Stimulated activated naive CD8-positive, alpha-beta T cell treated with anti-CD3 and anti-CD28 coated beads, Interleukin-15, amount 100 ng/mL, for 72 hours (primary cell): ENCODE results near the gene RUNX2.

ENCODE experiments used
- ATAC-seq: fragments of 150-1000 bp; cut with Tn5 transposase; 2 replicates; pipeline ENCODE4 v1.10.0; 2021; ENCODE audit warnings: mild to moderate bottlenecking, moderate library complexity
- DNase-seq, 2 donors: peaks; one replicate each; pipeline ENCODE4 v3.0.0; 2021 to 2022
- H3K27ac Mint-ChIP-seq, 2 donors: one replicate each; pipeline ENCODE4 v1.8.0; 2022; ENCODE audit warnings: mild to moderate bottlenecking in 2 of 2, mixed read lengths in 2 of 2, moderate library complexity in 2 of 2
- H3K27me3 Mint-ChIP-seq: one replicate; pipeline ENCODE4 v1.8.0; 2022; ENCODE audit warnings: mixed read lengths
- H3K4me1 Mint-ChIP-seq: one replicate; pipeline ENCODE4 v1.8.0; 2022; ENCODE audit warnings: mild to moderate bottlenecking, mixed read lengths
- H3K4me3 Mint-ChIP-seq, 2 donors: one replicate each; pipeline ENCODE4 v1.8.0; 2022; ENCODE audit warnings: mild to moderate bottlenecking in 2 of 2, mixed read lengths in 2 of 2, moderate library complexity in 1 of 2
- H3K9me3 Mint-ChIP-seq, 2 donors: one replicate each; pipeline ENCODE4 v1.8.0; 2022; ENCODE audit warnings: mixed read lengths in 2 of 2

The RUNX2 gene

DNA sequence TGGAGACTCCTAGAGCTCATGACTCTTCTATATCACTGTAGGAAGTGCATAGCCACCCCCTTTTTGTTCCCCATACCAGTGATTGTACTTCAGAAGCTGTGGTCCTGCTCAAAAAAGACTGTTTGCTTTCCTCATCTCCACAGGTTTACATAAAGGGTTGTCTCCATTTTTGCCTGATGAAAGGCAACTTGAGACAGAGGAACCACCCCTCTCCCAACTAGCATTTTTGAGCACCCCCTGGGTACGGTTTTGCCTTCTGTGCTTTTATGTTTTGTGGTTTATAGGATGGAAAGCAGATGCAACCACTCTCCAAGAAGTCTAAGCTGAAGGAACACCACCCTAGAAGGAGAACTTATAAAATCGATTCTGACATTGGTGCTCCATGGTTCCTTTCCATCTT is 177.3 kb downstream of the RUNX2 start:
- H3K9me3 Mint-ChIP-seq: no peaks in the 10 kb centered on the region
- peak overlapping the region in 1 of 2 donors; percentile 49 for H3K27ac Mint-ChIP-seq
- no peaks in the 10 kb centered on the region for H3K27me3 Mint-ChIP-seq
- no peak for DNase-seq
- H3K4me1 Mint-ChIP-seq: peaks cover 12% of the 10 kb centered on the region
- no peak overlapping the region for H3K4me3 Mint-ChIP-seq
- no peak for ATAC-seq

- no peak overlapping the region for H3K27ac Mint-ChIP-seq
- no peaks in the 10 kb centered on the region for H3K27me3 Mint-ChIP-seq
- no peak for DNase-seq
- peaks cover 12% of the 10 kb centered on the region for H3K4me1 Mint-ChIP-seq
- no peak for ATAC-seq
- H3K4me3 Mint-ChIP-seq: no peak overlapping the region
- no peaks in the 10 kb centered on the region for H3K9me3 Mint-ChIP-seq
These were observed 179.1 kb downstream of the RUNX2 start for GRCh38 chr6:45507186-45507585.

- DNase-seq (no peak), ATAC-seq (no peak)
- H3K9me3 Mint-ChIP-seq: no peaks in the 10 kb centered on the region
- peak overlapping the region in 1 of 2 donors; percentile 59 for H3K27ac Mint-ChIP-seq
- H3K27me3 Mint-ChIP-seq: no peaks in the 10 kb centered on the region
- H3K4me1 Mint-ChIP-seq: peaks cover 12% of the 10 kb centered on the region
- no peak overlapping the region for H3K4me3 Mint-ChIP-seq
These were observed 181.3 kb downstream of the RUNX2 start for GRCh38 chr6:45509426-45509825.

DNA sequence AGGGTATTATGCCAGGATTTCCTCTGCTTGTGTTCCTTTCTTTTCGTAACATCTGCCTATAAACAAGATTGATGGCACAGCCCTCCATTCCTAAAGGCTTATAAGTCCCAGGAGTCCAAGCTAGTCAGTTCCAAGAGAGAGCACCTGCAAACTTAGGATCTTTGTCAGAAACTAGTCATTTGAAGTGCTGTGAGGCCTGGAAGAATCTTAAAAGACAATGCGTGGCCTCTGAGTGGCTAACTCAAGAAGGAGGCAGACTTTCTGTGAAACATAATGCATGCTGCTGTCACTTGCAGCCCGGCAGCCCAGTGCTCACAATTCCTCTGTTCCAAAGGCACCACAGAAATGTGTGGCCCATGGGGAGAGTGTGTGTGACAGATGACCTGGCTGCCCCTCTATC is 184.6 kb downstream of the RUNX2 start:
- ATAC-seq: no peak
- no peak for DNase-seq
- Mint-ChIP-seq H3K27me3 (no peaks in the 10 kb centered on the region), H3K9me3 (no peaks in the 10 kb centered on the region), H3K4me3 (no peak overlapping the region), H3K27ac (no peak overlapping the region), H3K4me1 (no peaks in the 10 kb centered on the region)

GRCh38 chr6:45513213-45513618 is 185.1 kb downstream of the RUNX2 start:
- DNase-seq (no peak), ATAC-seq (no peak)
- Mint-ChIP-seq H3K4me1 (no peaks in the 10 kb centered on the region), H3K27me3 (no peaks in the 10 kb centered on the region), H3K27ac (no peak overlapping the region), H3K4me3 (no peak overlapping the region), H3K9me3 (no peaks in the 10 kb centered on the region)

GRCh38 chr6:45513843-45514242 is 185.7 kb downstream of the RUNX2 start:
- DNase-seq (no peak), ATAC-seq (no peak)
- no peak overlapping the region for H3K4me3 Mint-ChIP-seq
- no peaks in the 10 kb centered on the region for H3K27me3 Mint-ChIP-seq
- H3K4me1 Mint-ChIP-seq: no peaks in the 10 kb centered on the region
- no peaks in the 10 kb centered on the region for H3K9me3 Mint-ChIP-seq
- no peak overlapping the region for H3K27ac Mint-ChIP-seq

DNA sequence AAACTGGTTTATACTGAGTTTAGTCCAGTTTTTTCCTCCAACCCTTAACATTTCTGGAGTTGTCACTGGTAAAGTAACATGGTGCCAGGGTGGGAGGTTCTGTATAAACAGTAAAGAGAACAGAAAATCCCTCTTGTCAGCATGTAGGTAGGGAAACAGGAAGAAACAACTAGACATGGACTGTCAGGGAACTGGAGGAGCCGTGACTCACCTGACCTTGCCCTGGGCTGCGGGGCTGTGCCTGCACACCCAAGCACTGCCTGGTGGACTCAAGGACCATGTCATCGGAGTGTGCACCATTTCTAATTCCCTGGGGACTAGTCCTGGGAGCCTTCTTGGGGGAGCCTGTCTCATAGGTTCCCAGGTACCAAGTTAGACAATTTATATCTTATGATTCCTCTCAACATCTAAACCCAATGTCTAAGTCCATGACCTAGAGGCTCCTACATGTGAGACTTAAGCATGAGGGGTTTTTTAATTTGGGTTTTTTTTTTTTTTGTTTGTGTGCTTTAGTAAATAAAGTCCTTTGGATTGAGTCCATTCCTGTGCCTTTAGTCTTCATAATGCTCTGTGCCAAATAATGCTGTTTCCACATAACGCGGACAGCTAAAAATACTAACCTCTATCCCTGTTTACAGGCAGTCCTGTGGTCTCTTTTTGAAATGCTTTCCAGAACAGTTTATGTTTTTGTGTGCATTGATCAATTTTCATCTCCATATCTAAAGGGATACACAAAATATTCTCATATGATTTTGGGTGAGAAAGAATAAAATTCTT is 186.5 kb downstream of the RUNX2 start:
- Mint-ChIP-seq H3K4me3 (no peak overlapping the region), H3K27ac (no peak overlapping the region), H3K4me1 (no peaks in the 10 kb centered on the region), H3K9me3 (no peaks in the 10 kb centered on the region), H3K27me3 (no peaks in the 10 kb centered on the region)
- DNase-seq: no peak
- no peak for ATAC-seq

GRCh38 chr6:45518013-45518720 is 190.0 kb downstream of the RUNX2 start:
- no peak for ATAC-seq
- DNase-seq: no peak
- Mint-ChIP-seq H3K27me3 (no peaks in the 10 kb centered on the region), H3K4me1 (no peaks in the 10 kb centered on the region), H3K9me3 (no peaks in the 10 kb centered on the region), H3K27ac (no peak overlapping the region), H3K4me3 (no peak overlapping the region)

DNA sequence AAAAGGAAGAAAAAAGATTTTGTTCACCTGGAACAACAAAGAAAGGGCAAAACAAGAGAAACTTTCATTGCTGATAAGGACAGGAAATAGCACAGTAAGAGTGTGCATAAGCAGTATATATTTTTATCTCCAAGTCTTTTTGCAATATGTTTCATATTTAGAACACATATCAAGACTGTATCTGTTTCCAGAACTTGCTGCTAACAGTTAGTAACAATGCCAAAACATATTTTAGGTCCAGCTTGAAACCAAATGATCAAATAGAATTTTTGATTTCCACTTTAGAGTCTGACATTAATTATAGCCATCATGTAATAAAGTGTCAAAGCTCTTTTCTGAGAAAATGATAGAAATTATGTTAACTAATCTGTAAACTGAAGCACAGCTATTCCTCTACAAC is 193.1 kb downstream of the RUNX2 start:
- Mint-ChIP-seq H3K4me1 (no peaks in the 10 kb centered on the region), H3K4me3 (no peak overlapping the region), H3K27ac (no peak overlapping the region), H3K27me3 (no peaks in the 10 kb centered on the region), H3K9me3 (no peaks in the 10 kb centered on the region)
- DNase-seq (no peak), ATAC-seq (no peak)

- Mint-ChIP-seq H3K27me3 (no peaks in the 10 kb centered on the region), H3K27ac (no peak overlapping the region), H3K9me3 (peaks cover 0 to 7% of the 10 kb centered on the region in 2 donors), H3K4me1 (no peaks in the 10 kb centered on the region), H3K4me3 (no peak overlapping the region)
- DNase-seq (no peak), ATAC-seq (no peak)
These were observed 194.4 kb downstream of the RUNX2 start for GRCh38 chr6:45522486-45522885.

DNA sequence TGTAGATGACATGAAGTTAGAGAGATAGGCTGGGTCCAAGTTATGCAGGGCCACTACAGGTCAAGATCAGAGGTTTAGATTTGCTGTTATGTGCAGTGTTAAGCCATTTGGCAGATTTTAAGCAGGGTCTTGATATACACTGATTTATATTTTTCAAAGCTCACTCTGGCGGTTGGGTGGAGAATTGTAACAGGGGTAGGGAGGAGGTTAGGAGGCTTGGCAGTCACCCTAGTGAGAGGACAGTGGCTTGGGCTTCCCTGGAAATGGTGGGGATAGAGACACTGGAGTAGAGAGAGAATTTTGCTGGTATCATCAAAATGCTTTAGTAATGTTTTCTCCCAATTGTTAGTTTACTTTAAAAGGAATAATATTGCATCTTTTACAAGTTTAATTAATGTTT is 199.1 kb downstream of the RUNX2 start:
- Mint-ChIP-seq H3K27me3 (no peaks in the 10 kb centered on the region), H3K27ac (no peak overlapping the region), H3K9me3 (peaks cover 0 to 7% of the 10 kb centered on the region in 2 donors), H3K4me3 (no peak overlapping the region), H3K4me1 (no peaks in the 10 kb centered on the region)
- DNase-seq (no peak), ATAC-seq (no peak)

GRCh38 chr6:45531999-45532595 is 204.0 kb downstream of the RUNX2 start:
- Mint-ChIP-seq H3K4me1 (peaks cover 7% of the 10 kb centered on the region), H3K9me3 (peaks cover 0 to 2% of the 10 kb centered on the region in 2 donors)
- ATAC-seq: no peak

DNA sequence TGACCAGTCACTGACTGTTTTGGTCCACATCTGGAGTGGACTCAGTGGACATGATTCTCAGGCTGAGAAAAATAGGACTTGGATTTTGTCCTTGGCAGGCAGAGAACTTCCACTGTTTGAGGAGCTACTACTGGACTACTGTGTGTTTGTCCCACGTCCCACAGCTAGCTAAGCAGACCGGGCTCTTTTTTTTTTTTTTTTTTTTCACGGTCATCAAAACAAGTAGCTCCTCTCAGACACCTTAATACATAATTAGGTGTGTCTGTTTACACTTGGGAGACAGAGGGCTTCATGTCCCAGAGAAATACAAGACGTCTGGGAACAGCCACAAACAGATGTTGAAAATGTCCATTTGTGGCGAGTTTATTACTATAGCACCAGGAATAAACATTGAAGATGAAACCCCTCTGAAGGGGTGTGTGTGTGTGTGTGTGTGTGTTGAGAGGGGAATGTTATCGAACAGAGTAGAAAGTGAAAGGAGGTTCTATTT is 204.6 kb downstream of the RUNX2 start:
- Mint-ChIP-seq H3K4me3 (no peak overlapping the region), H3K27me3 (no peaks in the 10 kb centered on the region), H3K9me3 (no peaks in the 10 kb centered on the region), H3K4me1 (peaks cover 7% of the 10 kb centered on the region), H3K27ac (no peak overlapping the region)
- no peak for DNase-seq
- ATAC-seq: no peak

More at GRCh38 chr6:45531999-45532595, 204.0 kb downstream of the RUNX2 start:
- no peak for DNase-seq
- no peak overlapping the region for H3K4me3 Mint-ChIP-seq
- no peaks in the 10 kb centered on the region for H3K27me3 Mint-ChIP-seq
- no peak overlapping the region for H3K27ac Mint-ChIP-seq

DNA sequence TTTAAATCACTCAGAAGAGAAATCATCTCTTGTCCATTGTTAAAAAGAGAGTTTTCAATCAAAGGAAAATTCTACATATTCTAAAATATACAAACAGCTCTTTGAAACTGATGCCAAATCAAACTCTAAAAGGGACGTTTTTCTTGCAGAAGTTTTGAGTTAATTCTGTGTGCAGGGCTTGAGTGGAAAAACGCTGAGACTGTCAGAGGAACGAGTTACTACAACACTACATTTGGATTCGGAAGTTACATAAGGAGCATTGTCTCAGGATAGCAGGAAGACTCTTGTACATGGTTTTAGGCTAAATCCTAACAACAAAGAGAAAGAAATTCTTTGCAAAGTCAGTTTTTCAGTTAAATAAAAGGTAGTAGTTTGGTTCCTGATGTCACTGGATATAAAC is 205.3 kb downstream of the RUNX2 start:
- Mint-ChIP-seq H3K27me3 (no peaks in the 10 kb centered on the region), H3K4me1 (peaks cover 7% of the 10 kb centered on the region), H3K9me3 (no peaks in the 10 kb centered on the region), H3K4me3 (no peak overlapping the region), H3K27ac (no peak overlapping the region)
- DNase-seq (no peak), ATAC-seq (no peak)

DNA sequence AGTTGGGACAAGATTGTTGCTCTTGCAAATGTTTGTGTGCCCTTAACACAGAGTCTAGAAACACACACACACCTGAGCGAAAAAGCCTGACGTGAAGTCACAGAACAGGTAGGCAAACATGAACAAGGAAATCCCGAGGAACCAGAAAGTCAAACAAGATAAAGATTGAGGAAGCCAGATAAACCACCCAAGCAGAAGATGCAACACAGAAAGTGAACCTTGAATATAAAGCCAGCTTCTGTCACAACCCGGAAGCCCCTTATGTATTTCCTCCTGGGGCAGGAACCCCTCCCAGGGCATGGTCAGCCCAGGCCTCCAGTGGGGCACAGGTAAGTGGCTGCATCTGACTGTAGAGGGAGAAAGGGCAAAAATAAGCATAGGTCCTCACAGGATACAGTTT is 207.8 kb downstream of the RUNX2 start:
- Mint-ChIP-seq H3K4me1 (peaks cover 15% of the 10 kb centered on the region), H3K27ac (no peak overlapping the region), H3K9me3 (no peaks in the 10 kb centered on the region), H3K4me3 (no peak overlapping the region), H3K27me3 (no peaks in the 10 kb centered on the region)
- DNase-seq: no peak
- ATAC-seq: no peak

GRCh38 chr6:45537539-45537938 is 209.4 kb downstream of the RUNX2 start:
- Mint-ChIP-seq H3K27me3 (no peaks in the 10 kb centered on the region), H3K4me1 (peaks cover 14% of the 10 kb centered on the region), H3K4me3 (no peak overlapping the region), H3K9me3 (no peaks in the 10 kb centered on the region), H3K27ac (no peak overlapping the region)
- DNase-seq (no peak), ATAC-seq (no peak)
